Measurements from ENCODE around the gene PYY.
"Not testable (repeated sequence)": the region's sequence is repeated elsewhere in the genome, so short reads cannot be mapped to it uniquely, and the experiment has no call there.

The PYY gene

GRCh38 chr17:43972444-43973212, 18.9 kb upstream of the PYY start:
- DNase-seq (ENCODE audit: low spot score in 2 of 2); in situ Hi-C loops (cut with MboI; ENCODE audit: low sequenced_read_pairs); H3K4me1 ChIP-seq; H3K27me3 ChIP-seq (ENCODE audit: low read depth); H3K36me3 ChIP-seq (replicated peaks); H3K9me3 ChIP-seq; H3K4me3 ChIP-seq: not testable (repeated sequence)

- H3K27me3 ChIP-seq (ENCODE audit: low read depth); DNase-seq (ENCODE audit: low spot score in 2 of 2); H3K4me3 ChIP-seq; H3K4me1 ChIP-seq; in situ Hi-C loops (cut with MboI; ENCODE audit: low sequenced_read_pairs); H3K9me3 ChIP-seq; H3K36me3 ChIP-seq (replicated peaks): not testable (repeated sequence)
Observed at GRCh38 chr17:43971436-43971835, 17.7 kb upstream of the PYY start.

- in situ Hi-C loops (cut with MboI; ENCODE audit: low sequenced_read_pairs): no loop called here
- H3K9me3 ChIP-seq: no peaks in the 10 kb centered on the region
- no peak overlapping the region for H3K4me3 ChIP-seq
- 0 out of 2 replicates have a peak, but pooled peaks cover 2% of the 10 kb centered on the region for H3K27me3 ChIP-seq (ENCODE audit: low read depth)
- no peak for DNase-seq (ENCODE audit: low spot score in 2 of 2)
- H3K4me1 ChIP-seq: no peaks in the 10 kb centered on the region; the same call in 1 of the 2 replicates
- no peaks in the 10 kb centered on the region for H3K36me3 ChIP-seq (replicated peaks)
Observed at GRCh38 chr17:43970366-43970765, 16.6 kb upstream of the PYY start.

- H3K4me1 ChIP-seq: no peaks in the 10 kb centered on the region
- H3K9me3 ChIP-seq: no peaks in the 10 kb centered on the region
- no peak for DNase-seq (ENCODE audit: low spot score in 2 of 2)
- H3K36me3 ChIP-seq (replicated peaks): no peaks in the 10 kb centered on the region
- no peaks in the 10 kb centered on the region for H3K27me3 ChIP-seq (ENCODE audit: low read depth)
- no peak overlapping the region for H3K4me3 ChIP-seq
- in situ Hi-C loops (cut with MboI; ENCODE audit: low sequenced_read_pairs): no loop called here
Observed at GRCh38 chr17:43967251-43967875, 13.6 kb upstream of the PYY start.

GRCh38 chr17:43966276-43966675, 12.5 kb upstream of the PYY start:
- in situ Hi-C loops (cut with MboI; ENCODE audit: low sequenced_read_pairs): no loop called here
- DNase-seq (ENCODE audit: low spot score in 2 of 2): no peak
- Histone ChIP-seq H3K27me3 (ENCODE audit: low read depth) (no peaks in the 10 kb centered on the region), H3K4me1 (no peaks in the 10 kb centered on the region), H3K36me3 (replicated peaks) (no peaks in the 10 kb centered on the region), H3K9me3 (no peaks in the 10 kb centered on the region), H3K4me3 (no peak overlapping the region)

GRCh38 chr17:43962479-43962878, 8.7 kb upstream of the PYY start:
- H3K36me3 ChIP-seq (replicated peaks): no peaks in the 10 kb centered on the region
- H3K4me1 ChIP-seq: no peaks in the 10 kb centered on the region
- no peak overlapping the region for H3K4me3 ChIP-seq
- no peaks in the 10 kb centered on the region for H3K27me3 ChIP-seq (ENCODE audit: low read depth)
- in situ Hi-C loops (cut with MboI; ENCODE audit: low sequenced_read_pairs): no loop called here
- no peak for DNase-seq (ENCODE audit: low spot score in 2 of 2)
- no peaks in the 10 kb centered on the region for H3K9me3 ChIP-seq

GRCh38 chr17:43961954-43962353, 8.2 kb upstream of the PYY start:
- in situ Hi-C loops (cut with MboI; ENCODE audit: low sequenced_read_pairs): no loop called here
- no peak for DNase-seq (ENCODE audit: low spot score in 2 of 2)
- H3K36me3 ChIP-seq (replicated peaks): no peaks in the 10 kb centered on the region
- no peaks in the 10 kb centered on the region for H3K27me3 ChIP-seq (ENCODE audit: low read depth)
- no peak overlapping the region for H3K4me3 ChIP-seq
- H3K9me3 ChIP-seq: no peaks in the 10 kb centered on the region
- H3K4me1 ChIP-seq: no peaks in the 10 kb centered on the region

GRCh38 chr17:43961292-43961691, 7.6 kb upstream of the PYY start:
- in situ Hi-C loops (cut with MboI; ENCODE audit: low sequenced_read_pairs); H3K4me3 ChIP-seq; DNase-seq (ENCODE audit: low spot score in 2 of 2); H3K9me3 ChIP-seq; H3K36me3 ChIP-seq (replicated peaks); H3K27me3 ChIP-seq (ENCODE audit: low read depth); H3K4me1 ChIP-seq: not testable (repeated sequence)

- DNase-seq (ENCODE audit: low spot score in 2 of 2): no peak
- Histone ChIP-seq H3K27me3 (ENCODE audit: low read depth) (no peaks in the 10 kb centered on the region), H3K9me3 (no peaks in the 10 kb centered on the region), H3K4me3 (no peak overlapping the region), H3K36me3 (replicated peaks) (no peaks in the 10 kb centered on the region), H3K4me1 (no peaks in the 10 kb centered on the region)
- in situ Hi-C loops (cut with MboI; ENCODE audit: low sequenced_read_pairs): no loop called here
Observed at GRCh38 chr17:43958748-43959352, 5.1 kb upstream of the PYY start.

GRCh38 chr17:43956222-43956621, 2.5 kb upstream of the PYY start:
- no peak for DNase-seq (ENCODE audit: low spot score in 2 of 2)
- Histone ChIP-seq H3K27me3 (ENCODE audit: low read depth) (no peaks in the 10 kb centered on the region), H3K4me3 (no peak overlapping the region), H3K4me1 (no peaks in the 10 kb centered on the region), H3K9me3 (no peaks in the 10 kb centered on the region), H3K36me3 (replicated peaks) (no peaks in the 10 kb centered on the region)
- in situ Hi-C loops (cut with MboI; ENCODE audit: low sequenced_read_pairs): no loop called here

- no peak for DNase-seq (ENCODE audit: low spot score in 2 of 2)
- in situ Hi-C loops (cut with MboI; ENCODE audit: low sequenced_read_pairs): no loop called here
- Histone ChIP-seq H3K36me3 (replicated peaks) (no peaks in the 10 kb centered on the region), H3K4me1 (no peaks in the 10 kb centered on the region), H3K4me3 (no peak overlapping the region), H3K9me3 (no peaks in the 10 kb centered on the region), H3K27me3 (ENCODE audit: low read depth) (0 out of 2 replicates have a peak, but pooled peaks cover 2% of the 10 kb centered on the region)
Observed at GRCh38 chr17:43952724-43953666, 745 bp downstream of the PYY start.

GRCh38 chr17:43952351-43952723, 1.4 kb downstream of the PYY start:
- Histone ChIP-seq H3K27me3 (ENCODE audit: low read depth) (0 out of 2 replicates have a peak, but pooled peaks cover 2% of the 10 kb centered on the region), H3K36me3 (replicated peaks) (no peaks in the 10 kb centered on the region), H3K9me3 (no peaks in the 10 kb centered on the region), H3K4me1 (no peaks in the 10 kb centered on the region), H3K4me3 (no peak overlapping the region)
- no peak for DNase-seq (ENCODE audit: low spot score in 2 of 2)
- in situ Hi-C loops (cut with MboI; ENCODE audit: low sequenced_read_pairs): no loop called here

- 0 out of 2 replicates have a peak, but pooled peaks cover 2% of the 10 kb centered on the region for H3K27me3 ChIP-seq (ENCODE audit: low read depth)
Observed at GRCh38 chr17:43951750-43952149, 2.0 kb downstream of the PYY start.

More at GRCh38 chr17:43951750-43952149, 2.0 kb downstream of the PYY start:
- Histone ChIP-seq H3K4me1 (no peaks in the 10 kb centered on the region), H3K36me3 (replicated peaks) (no peaks in the 10 kb centered on the region), H3K4me3 (no peak overlapping the region), H3K9me3 (no peaks in the 10 kb centered on the region)
- in situ Hi-C loops (cut with MboI; ENCODE audit: low sequenced_read_pairs): no loop called here
- no peak for DNase-seq (ENCODE audit: low spot score in 2 of 2)

Data from HAP-1 (cell line).